OCI-LY7 (cell line): ENCODE results near the gene PLD2. TPM values are rescaled to one million over a fixed set of nuclear protein-coding genes. Genes with fewer than 3 reads are reported as not detected.

Experiments used
- BruUV-seq: library from RNA; stranded (reverse); fragments of 400-500 nt; replicated peaks from 2 replicates; lab custom pipeline; 2021; lab: Mats Ljungman, UMichigan
- CTCF ChIA-PET: fragments of 300-600 bp; sonication (Branson Sonifier 250); formaldehyde crosslinking; loops from one replicate; lab custom pipeline; 2022; ENCODE audit warnings: antibody characterized with exemption; ENCODE audit not compliant: unreplicated experiment; lab: Charles Lee
- POLR2A ChIA-PET: fragments of 300-600 bp; sonication (Branson Sonifier 250); formaldehyde crosslinking; loops from one replicate; lab custom pipeline; 2022; ENCODE audit warnings: antibody characterized with exemption; lab: Charles Lee
- DNase-seq: peaks from one replicate; pipeline ENCODE4 v3.0.0-alpha.2; 2015; ENCODE audit warnings: low spot score
- H2AFZ ChIP-seq: fragments of 200-600 bp; sonication (generic), shearing (Covaris generic); 2 replicates; pipeline ENCODE4 v1.6.1; 2014; ENCODE audit warnings: mild to moderate bottlenecking, antibody characterized with exemption, low read length, moderate library complexity
- H3K27ac ChIP-seq: fragments of 200-600 bp; sonication (generic); 2 replicates; pipeline ENCODE4 v1.5.1; 2014; ENCODE audit warnings: mixed run types, low read depth, mild to moderate bottlenecking, moderate library complexity, low read length, inconsistent platforms; ENCODE audit not compliant: poor library complexity, severe bottlenecking
- H3K36me3 ChIP-seq: fragments of 200-600 bp; sonication (generic); 2 replicates; pipeline ENCODE4 v1.6.1; 2014; ENCODE audit warnings: mild to moderate bottlenecking, antibody characterized with exemption, low read length, moderate library complexity, mixed read lengths; ENCODE audit not compliant: insufficient read depth
- H3K4me1 ChIP-seq: fragments of 200-600 bp; sonication (generic); 2 replicates; pipeline ENCODE4 v1.5.1; 2014; ENCODE audit warnings: mild to moderate bottlenecking, low read length; ENCODE audit not compliant: insufficient read depth, poor library complexity, severe bottlenecking
- H3K4me2 ChIP-seq: fragments of 200-600 bp; sonication (generic); 2 replicates; pipeline ENCODE4 v1.6.1; 2014; ENCODE audit warnings: mild to moderate bottlenecking, low read length
- H3K4me3 ChIP-seq: fragments of 200-600 bp; sonication (generic); 2 replicates; pipeline ENCODE4 v1.5.1; 2014; ENCODE audit warnings: mild to moderate bottlenecking, low read depth, low read length; ENCODE audit not compliant: poor library complexity, severe bottlenecking
- H3K79me2 ChIP-seq: fragments of 200-600 bp; sonication (generic); 2 replicates; pipeline ENCODE4 v1.6.1; 2016; ENCODE audit warnings: low read depth, mild to moderate bottlenecking, low read length, moderate library complexity, mixed read lengths; ENCODE audit not compliant: insufficient read depth
- H3K9me2 ChIP-seq: fragments of 200-600 bp; sonication (generic); 2 replicates; pipeline ENCODE4 v1.6.1; 2016; ENCODE audit warnings: mild to moderate bottlenecking, low read length, mixed read lengths; ENCODE audit not compliant: insufficient read depth
- H3K9me3 ChIP-seq: fragments of 200-600 bp; sonication (generic); 2 replicates; pipeline ENCODE4 v1.6.1; 2014; ENCODE audit warnings: mild to moderate bottlenecking, mixed run types, low read length, mixed read lengths
- H4K20me1 ChIP-seq: fragments of 200-600 bp; sonication (generic); 2 replicates; pipeline ENCODE4 v1.6.1; 2014; ENCODE audit warnings: mild to moderate bottlenecking, antibody characterized with exemption, low read length, moderate library complexity, mixed read lengths; ENCODE audit not compliant: insufficient read depth
- EZH2phosphoT487 ChIP-seq: fragments of 200-600 bp; sonication (generic); IDR thresholded peaks from 2 replicates; pipeline ENCODE4 v1.6.1; 2018; ENCODE audit warnings: low read depth, borderline replicate concordance, mild to moderate bottlenecking, mixed run types, antibody characterized with exemption, low read length, moderate library complexity, mixed read lengths
- intact Hi-C: fragments of 100-400 bp; cut with micrococcal nuclease; formaldehyde crosslinking; loops from one replicate; pipeline ENCODE4 v1.10.0; 2022; ENCODE audit not compliant: unreplicated experiment
- total RNA-seq, 2 experiments: library from RNA; depleted of rRNA in 1 of 2; stranded (reverse); fragments of >200 nt in 1 of 2; shearing (Covaris generic) in 1 of 2; gene quantifications; 2 replicates each; pipeline ENCODE4 v1.2.3, GENCODE V29; 2014 to 2022
- TF ChIP-seq, protein P1 (sequence below): fragments of 200-600 bp; sonication (generic); conservative IDR thresholded peaks from 2 replicates; pipeline ENCODE4 v1.5.1; 2014; ENCODE audit warnings: mild to moderate bottlenecking, antibody characterized with exemption, low read length, moderate library complexity, mixed read lengths

PLD2 gene
- total RNA-seq, 2 experiments from 2014 or later = 10.2 to 13.5 TPM

DNA sequence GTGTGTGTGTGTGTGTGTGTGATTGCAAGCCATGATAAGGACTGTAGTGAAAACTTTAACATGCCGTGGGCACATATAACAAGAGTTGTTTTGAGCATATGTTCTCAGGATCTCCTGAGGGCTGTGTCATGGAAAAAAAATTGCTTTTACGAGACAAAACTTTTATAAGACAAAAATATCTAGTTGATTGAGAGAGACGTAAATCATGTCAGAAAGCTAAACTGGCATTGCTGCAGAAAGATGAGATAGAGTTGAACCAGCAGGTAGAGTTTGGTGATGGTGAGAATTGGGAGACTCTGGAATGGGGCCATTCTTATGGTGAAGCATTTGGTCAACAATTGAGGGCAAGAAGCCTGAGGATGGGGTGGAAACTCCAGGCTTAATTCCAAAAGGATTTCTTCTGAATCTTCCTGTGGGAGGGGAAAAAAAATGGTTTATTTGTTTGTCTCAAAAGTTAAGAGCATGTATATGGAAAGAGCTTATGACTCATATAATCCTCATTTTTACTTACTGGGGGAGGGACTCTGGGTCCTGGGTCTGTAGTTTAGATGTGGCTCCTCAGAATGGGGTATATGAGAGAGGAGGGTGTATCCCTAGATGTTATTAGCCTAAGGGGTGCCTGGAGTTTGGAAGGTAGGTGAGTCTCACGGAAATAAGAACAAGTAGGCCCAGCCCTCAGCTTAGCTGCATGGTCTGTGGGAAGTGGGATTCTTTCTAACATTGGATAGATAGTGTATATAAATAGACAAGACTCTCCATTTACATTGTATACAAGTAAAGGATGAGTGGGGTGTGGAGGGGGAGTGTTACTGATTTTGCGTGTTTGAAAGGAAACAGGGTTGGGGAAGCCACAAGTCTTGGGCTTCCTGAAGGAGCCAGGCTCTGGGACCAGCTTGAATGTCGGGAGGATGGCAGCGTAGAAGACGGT, 33.3 kb downstream of the PLD2 start:
- Histone ChIP-seq H3K9me2 (no peaks in the 10 kb centered on the region), H3K4me1 (peaks cover 12% of the 10 kb centered on the region), H3K9me3 (no peaks in the 10 kb centered on the region), H3K4me3 (no peak overlapping the region), H2AFZ (no peak overlapping the region), H3K4me2 (no peak overlapping the region), H4K20me1 (no peaks in the 10 kb centered on the region), H3K79me2 (peaks cover 21% of the 10 kb centered on the region), H3K27ac (no peak overlapping the region), H3K36me3 (peaks cover 46% of the 10 kb centered on the region)
- DNase-seq = no peak
- no TSS peak for BruUV-seq
- POLR2A ChIA-PET = interaction anchor here (0.6 kb wide), 1 partner anchor 377 kb away, joined by 5 read pairs; no protein-coding TSS in a partner anchor
- CTCF ChIA-PET = no interaction called here
- TF ChIP-seq, protein P1, sequence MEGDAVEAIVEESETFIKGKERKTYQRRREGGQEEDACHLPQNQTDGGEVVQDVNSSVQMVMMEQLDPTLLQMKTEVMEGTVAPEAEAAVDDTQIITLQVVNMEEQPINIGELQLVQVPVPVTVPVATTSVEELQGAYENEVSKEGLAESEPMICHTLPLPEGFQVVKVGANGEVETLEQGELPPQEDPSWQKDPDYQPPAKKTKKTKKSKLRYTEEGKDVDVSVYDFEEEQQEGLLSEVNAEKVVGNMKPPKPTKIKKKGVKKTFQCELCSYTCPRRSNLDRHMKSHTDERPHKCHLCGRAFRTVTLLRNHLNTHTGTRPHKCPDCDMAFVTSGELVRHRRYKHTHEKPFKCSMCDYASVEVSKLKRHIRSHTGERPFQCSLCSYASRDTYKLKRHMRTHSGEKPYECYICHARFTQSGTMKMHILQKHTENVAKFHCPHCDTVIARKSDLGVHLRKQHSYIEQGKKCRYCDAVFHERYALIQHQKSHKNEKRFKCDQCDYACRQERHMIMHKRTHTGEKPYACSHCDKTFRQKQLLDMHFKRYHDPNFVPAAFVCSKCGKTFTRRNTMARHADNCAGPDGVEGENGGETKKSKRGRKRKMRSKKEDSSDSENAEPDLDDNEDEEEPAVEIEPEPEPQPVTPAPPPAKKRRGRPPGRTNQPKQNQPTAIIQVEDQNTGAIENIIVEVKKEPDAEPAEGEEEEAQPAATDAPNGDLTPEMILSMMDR = no peak
- TF ChIP-seq EZH2phosphoT487 = no peak
- intact Hi-C loops = no loop called here

DNA sequence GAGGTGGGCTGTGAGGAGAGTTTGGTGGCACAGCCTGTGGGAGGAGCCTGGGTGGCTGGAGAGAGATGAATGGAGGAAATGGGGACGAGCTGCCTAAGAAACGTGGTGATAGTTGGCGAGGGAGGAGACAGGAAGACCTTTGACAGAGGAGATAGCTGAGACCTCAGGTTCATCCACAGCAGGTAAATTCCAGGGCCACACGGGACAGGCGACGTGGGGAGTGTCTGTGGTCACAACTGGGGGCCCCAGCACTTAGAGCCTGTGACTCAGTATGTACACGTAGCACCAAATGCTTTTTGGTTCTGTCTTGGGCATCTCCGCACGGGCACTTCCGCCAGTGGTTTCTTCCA, 33.9 kb downstream of the PLD2 start:
- H3K4me1 ChIP-seq = peaks cover 6% of the 10 kb centered on the region
- no peak for DNase-seq
- intact Hi-C loops = no loop called here
- no peak for TF ChIP-seq EZH2phosphoT487
- TF ChIP-seq, protein P1 = no peak
- no peak overlapping the region for H3K27ac ChIP-seq
- no peaks in the 10 kb centered on the region for H3K9me2 ChIP-seq
- peaks cover 16% of the 10 kb centered on the region for H3K79me2 ChIP-seq
- ChIA-PET POLR2A (no interaction called here), CTCF (no interaction called here)
- H2AFZ ChIP-seq = no peak overlapping the region
- peaks cover 46% of the 10 kb centered on the region for H3K36me3 ChIP-seq
- no TSS peak for BruUV-seq
- no peak overlapping the region for H3K4me2 ChIP-seq
- H3K9me3 ChIP-seq = no peaks in the 10 kb centered on the region
- no peaks in the 10 kb centered on the region for H4K20me1 ChIP-seq
- H3K4me3 ChIP-seq = no peak overlapping the region

DNA sequence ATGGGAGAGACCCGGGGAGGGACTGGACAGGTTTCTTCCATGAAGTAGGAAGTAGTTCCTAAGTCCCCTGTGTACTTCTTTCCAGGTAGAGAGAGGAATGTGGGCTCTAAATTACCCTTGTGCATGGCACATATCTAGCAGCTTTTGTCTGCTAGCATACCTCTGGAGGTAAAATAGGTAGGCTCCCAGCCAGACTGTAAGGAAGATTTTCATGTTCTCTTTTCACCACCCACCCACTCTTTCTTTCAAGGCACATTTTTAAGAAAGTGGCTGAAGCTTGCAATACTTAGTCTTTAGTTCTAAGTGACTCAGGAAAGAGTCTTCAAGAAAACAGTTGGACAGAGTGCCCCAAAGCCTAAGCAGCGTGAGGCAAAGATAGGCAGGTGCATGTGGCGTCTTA, 35.4 kb downstream of the PLD2 start:
- Histone ChIP-seq H3K9me3 (no peaks in the 10 kb centered on the region), H3K9me2 (no peaks in the 10 kb centered on the region), H3K36me3 (peaks cover 37% of the 10 kb centered on the region), H3K4me3 (no peak overlapping the region), H3K4me2 (no peak overlapping the region), H3K4me1 (no peaks in the 10 kb centered on the region), H3K27ac (no peak overlapping the region), H3K79me2 (peaks cover 3% of the 10 kb centered on the region), H4K20me1 (no peaks in the 10 kb centered on the region), H2AFZ (no peak overlapping the region)
- BruUV-seq = no TSS peak
- no peak for TF ChIP-seq EZH2phosphoT487
- TF ChIP-seq, protein P1 = no peak
- ChIA-PET POLR2A (no interaction called here), CTCF (no interaction called here)
- no peak for DNase-seq
- intact Hi-C loops = no loop called here
